Smooth muscle cell (in vitro differentiated cells): Measurements from ENCODE around the gene LHFPL4. TPM values are rescaled to one million over a fixed set of nuclear protein-coding genes. Genes with fewer than 3 reads are reported as not detected.
A peak's percentile ranks its signal among the peaks of the same experiment; 100 is the strongest.

Source experiments
- DNase-seq: peaks from one replicate; lab custom pipeline; 2025; ENCODE audit not compliant: unreplicated experiment; lab: John Stamatoyannopoulos, UW
- H2AFZ ChIP-seq: fragments of 200-600 bp; sonication (generic); 2 replicates; pipeline ENCODE4 v1.6.0; 2016; ENCODE audit warnings: antibody characterized with exemption, low read depth, mild to moderate bottlenecking
- H3F3A ChIP-seq: fragments of 200-600 bp; sonication (generic); 2 replicates; pipeline ENCODE4 v1.6.0; 2017; ENCODE audit warnings: antibody characterized with exemption, low read depth
- H3K27ac ChIP-seq: fragments of 200-600 bp; sonication (generic); 2 replicates; pipeline ENCODE4 v1.5.1; 2016; ENCODE audit warnings: low read depth, mild to moderate bottlenecking
- H3K27me3 ChIP-seq: fragments of 200-600 bp; sonication (generic); 2 replicates; pipeline ENCODE4 v1.6.1; 2016; ENCODE audit warnings: low read depth, mild to moderate bottlenecking
- H3K36me3 ChIP-seq: fragments of 200-600 bp; sonication (generic); 2 replicates; pipeline ENCODE4 v1.5.1; 2016; ENCODE audit warnings: low read depth
- H3K4me1 ChIP-seq: fragments of 200-600 bp; sonication (generic); 2 replicates; pipeline ENCODE4 v1.5.1; 2016; ENCODE audit warnings: low read depth
- H3K4me2 ChIP-seq: fragments of 200-600 bp; sonication (generic); 2 replicates; pipeline ENCODE4 v1.6.0; 2016; ENCODE audit warnings: mild to moderate bottlenecking
- H3K4me3 ChIP-seq: fragments of 200-600 bp; sonication (generic); 2 replicates; pipeline ENCODE4 v1.5.1; 2016; ENCODE audit warnings: mild to moderate bottlenecking
- H3K79me2 ChIP-seq: fragments of 200-600 bp; sonication (generic); 2 replicates; pipeline ENCODE4 v1.6.0; 2016; ENCODE audit warnings: low read depth, mild to moderate bottlenecking
- H3K9ac ChIP-seq: fragments of 200-600 bp; sonication (generic); 2 replicates; pipeline ENCODE4 v1.6.0; 2016; ENCODE audit warnings: low read depth
- H3K9me3 ChIP-seq: fragments of 200-600 bp; sonication (generic); replicated peaks from 2 replicates; pipeline ENCODE4 v1.5.1; 2016; ENCODE audit warnings: low read depth
- H4K20me1 ChIP-seq: fragments of 200-600 bp; sonication (generic); 2 replicates; pipeline ENCODE4 v1.6.0; 2016; ENCODE audit warnings: low read depth
- CTCF ChIP-seq: fragments of 200-600 bp; sonication (generic); IDR thresholded peaks from 2 replicates; pipeline ENCODE4 v1.5.1; 2017; ENCODE audit warnings: borderline replicate concordance, mild to moderate bottlenecking, antibody characterized with exemption; ENCODE audit not compliant: insufficient read depth, poor library complexity, severe bottlenecking
- WGBS: methylation state at CpG from one replicate; pipeline ENCODE4 v1.1.7; 2016; ENCODE audit warnings: low lambda C conversion rate; 5-methylcytosine and 5-hydroxymethylcytosine counted together
- polyA plus RNA-seq: library from polyadenylated mRNA; unstranded; fragments of >200 nt; fragmentation: Nextera tagmentation; extraction: Ambion mirVana; gene quantifications from 2 replicates; pipeline ENCODE4 v1.2.1, GENCODE V29; 2016
- total RNA-seq: library from RNA; depleted of rRNA; stranded (reverse); fragments of >200 nt; gene quantifications from 2 replicates; pipeline ENCODE4 v1.2.3, GENCODE V29; 2014

The LHFPL4 gene
- total and polyA plus RNA-seq, 2 experiments from 2014 or later, result 0.08 TPM; not detected in 1

GRCh38 chr3:9450126-9450525 lies 103.5 kb downstream of the LHFPL4 start:
- H3K9me3 ChIP-seq, result no peaks in the 10 kb centered on the region
- no peak for DNase-seq
- peaks cover 76% of the 10 kb centered on the region for H3K79me2 ChIP-seq
- no peaks in the 10 kb centered on the region for H3K4me1 ChIP-seq
- H3K4me2 ChIP-seq, result no peak overlapping the region
- no peak overlapping the region for H2AFZ ChIP-seq
- H3K27me3 ChIP-seq, result no peaks in the 10 kb centered on the region
- H4K20me1 ChIP-seq, result peaks cover 100% of the 10 kb centered on the region
- H3K4me3 ChIP-seq, result no peak overlapping the region
- no peak for TF ChIP-seq CTCF
- H3F3A ChIP-seq, result peaks cover 12% of the 10 kb centered on the region
- no peak overlapping the region for H3K9ac ChIP-seq
- WGBS, result 93% methylated on average over 1 of the region's 1 CpG
- peaks cover 34% of the 10 kb centered on the region for H3K36me3 ChIP-seq
- peak overlapping the region; percentile 10 for H3K27ac ChIP-seq

- Histone ChIP-seq H2AFZ (no peak overlapping the region), H3K79me2 (peaks cover 76% of the 10 kb centered on the region), H3K4me1 (no peaks in the 10 kb centered on the region), H3F3A (peaks cover 12% of the 10 kb centered on the region), H3K27me3 (no peaks in the 10 kb centered on the region), H3K36me3 (peaks cover 25% of the 10 kb centered on the region), H3K4me3 (no peak overlapping the region), H3K9me3 (no peaks in the 10 kb centered on the region), H3K9ac (no peak overlapping the region), H4K20me1 (peaks cover 100% of the 10 kb centered on the region), H3K27ac (peak overlapping the region; percentile 12), H3K4me2 (no peak overlapping the region)
- no peak for TF ChIP-seq CTCF
- no peak for DNase-seq
- 88% methylated on average over 1 of the region's 1 CpG for WGBS
These were observed 105.0 kb downstream of the LHFPL4 start for GRCh38 chr3:9448643-9449042.

Other genes starting within 250 kb of the LHFPL4 start
- gene THUMPD3, start 190.8 kb downstream of the LHFPL4 start, total RNA-seq, result 11.6 and 21.9 TPM in 2 replicates
- gene THUMPD3, start 190.8 kb downstream of the LHFPL4 start, polyA plus RNA-seq, result 19.5 and 23.2 TPM in 2 replicates
- 107 and 122 TPM in 2 replicates for gene SETD5, start 156.2 kb downstream of the LHFPL4 start, total RNA-seq
- 133 and 134 TPM in 2 replicates for gene SETD5, start 156.2 kb downstream of the LHFPL4 start, polyA plus RNA-seq
- gene MTMR14, start 95.7 kb upstream of the LHFPL4 start, total RNA-seq, result 13.6 and 14.0 TPM in 2 replicates
- 21.5 and 24.3 TPM in 2 replicates for gene MTMR14, start 95.7 kb upstream of the LHFPL4 start, polyA plus RNA-seq
- not detected in 2 replicates for gene CPNE9, start 150.0 kb upstream of the LHFPL4 start, total RNA-seq
- gene CPNE9, start 150.0 kb upstream of the LHFPL4 start, polyA plus RNA-seq, result 0.44 TPM in 1 of 2 replicates, not detected in the other
- gene BRPF1, start 177.9 kb upstream of the LHFPL4 start, total RNA-seq, result 11.5 and 13.9 TPM in 2 replicates
- 14.3 and 17.1 TPM in 2 replicates for gene BRPF1, start 177.9 kb upstream of the LHFPL4 start, polyA plus RNA-seq
- 13.4 and 16.0 TPM in 2 replicates for gene OGG1, start 196.1 kb upstream of the LHFPL4 start, total RNA-seq
- 22.3 and 24.6 TPM in 2 replicates for gene OGG1, start 196.1 kb upstream of the LHFPL4 start, polyA plus RNA-seq
- 3.9 and 6.4 TPM in 2 replicates for gene CAMK1, start 216.1 kb upstream of the LHFPL4 start, total RNA-seq
- gene CAMK1, start 216.1 kb upstream of the LHFPL4 start, polyA plus RNA-seq, result 6.3 and 10.9 TPM in 2 replicates
- gene TADA3, start 238.7 kb upstream of the LHFPL4 start, total RNA-seq, result 50.9 and 51.8 TPM in 2 replicates
- 72.5 and 79.6 TPM in 2 replicates for gene TADA3, start 238.7 kb upstream of the LHFPL4 start, polyA plus RNA-seq
- gene ARPC4, start 239.3 kb upstream of the LHFPL4 start, total RNA-seq, result 93.9 and 143 TPM in 2 replicates
- gene ARPC4, start 239.3 kb upstream of the LHFPL4 start, polyA plus RNA-seq, result 128 and 130 TPM in 2 replicates